HG02840 (cell line): Measurements from ENCODE around the gene ALOXE3.
"Not testable (repeated sequence)": the region's sequence is repeated elsewhere in the genome, so short reads cannot be mapped to it uniquely, and the experiment has no call there.

Source experiments
- ATAC-seq: cut with Tn5 transposase; IDR thresholded peaks from one replicate; pipeline ENCODE4 v1.9.1; 2021; ENCODE audit warnings: mild to moderate bottlenecking, moderate library complexity, moderate number of reproducible peaks; ENCODE audit not compliant: unreplicated experiment, low FRiP score

ALOXE3 gene

DNA sequence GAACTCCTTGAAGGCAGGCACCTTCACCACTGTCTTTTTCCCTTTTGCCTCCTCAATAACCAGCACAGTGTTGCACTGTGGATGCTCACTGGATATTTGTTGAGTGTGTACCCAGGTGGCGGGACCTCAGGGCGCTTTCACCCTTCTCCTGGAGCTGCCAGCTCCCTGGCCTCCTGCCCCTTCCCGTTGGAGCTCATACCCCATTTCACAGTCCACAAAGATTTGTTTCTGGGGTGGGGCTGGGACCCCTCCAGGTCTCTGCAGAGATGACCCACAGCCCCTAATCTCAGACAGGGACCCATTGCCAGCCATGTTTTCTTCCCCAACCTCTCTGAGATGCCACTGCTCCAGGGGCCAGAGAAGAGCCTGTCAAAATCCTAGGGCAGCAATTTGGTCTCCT is 43.2 kb downstream of the ALOXE3 start:
- ATAC-seq, result no peak

DNA sequence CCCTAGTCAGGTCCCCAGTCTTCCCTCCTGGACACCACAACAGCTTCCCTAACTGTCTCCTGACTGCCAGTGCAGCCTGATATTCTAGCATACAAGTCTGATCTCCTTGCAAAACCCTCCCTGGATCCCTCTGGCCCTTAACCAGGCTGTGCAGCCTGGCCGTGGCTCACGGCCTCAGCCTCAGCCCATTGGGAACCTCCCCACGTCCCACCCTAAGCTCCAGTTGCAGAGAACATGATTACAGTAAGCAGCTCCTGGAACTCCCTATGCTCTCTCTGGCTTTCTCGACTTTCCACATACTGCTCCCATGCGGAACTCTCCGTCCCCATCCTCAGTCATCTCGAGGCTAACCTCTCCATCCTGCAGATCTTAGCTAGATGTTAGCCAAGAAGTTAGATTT is 43.8 kb downstream of the ALOXE3 start:
- no peak for ATAC-seq

DNA sequence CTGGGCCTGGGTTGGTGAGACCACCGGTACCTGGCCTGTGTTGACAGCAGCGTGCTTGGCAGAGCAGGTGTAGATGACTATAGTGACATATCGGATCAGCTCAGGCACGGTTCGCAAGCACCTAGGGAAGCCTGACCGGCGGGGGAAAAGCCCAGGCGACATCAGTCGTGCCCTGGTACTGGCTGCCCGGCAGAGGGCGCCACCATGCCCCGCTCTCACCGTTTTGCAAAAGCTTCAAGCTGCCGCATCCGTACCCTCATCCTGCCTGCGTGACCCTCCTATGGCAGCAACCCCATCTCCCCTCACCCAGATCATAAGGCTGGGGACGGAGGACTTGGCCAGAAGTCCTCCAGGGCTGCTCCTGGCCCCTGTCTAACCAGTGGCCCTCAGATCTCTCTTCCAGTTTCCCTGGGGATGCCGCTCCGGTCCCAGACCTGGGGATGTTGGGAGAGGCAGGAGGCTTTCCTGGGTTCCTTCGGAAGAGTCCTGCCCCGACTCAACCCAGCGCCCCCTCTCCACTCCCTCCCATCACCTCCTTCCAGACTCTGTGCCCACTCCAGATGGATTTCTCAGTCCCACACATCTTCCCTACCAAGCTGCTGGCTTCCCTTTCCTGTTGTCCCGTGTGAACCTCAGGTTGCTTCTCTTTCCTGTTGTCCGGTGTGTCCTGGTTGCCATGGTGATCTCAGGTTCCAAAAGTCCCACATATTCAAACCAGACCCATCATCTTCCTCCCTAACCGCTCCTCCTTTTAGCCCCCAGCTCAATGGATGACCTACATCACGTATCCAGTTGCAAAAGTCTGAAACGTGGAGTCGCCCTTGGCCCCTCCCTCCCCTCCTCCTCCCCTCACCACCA is 44.5 kb downstream of the ALOXE3 start:
- ATAC-seq, result no peak

DNA sequence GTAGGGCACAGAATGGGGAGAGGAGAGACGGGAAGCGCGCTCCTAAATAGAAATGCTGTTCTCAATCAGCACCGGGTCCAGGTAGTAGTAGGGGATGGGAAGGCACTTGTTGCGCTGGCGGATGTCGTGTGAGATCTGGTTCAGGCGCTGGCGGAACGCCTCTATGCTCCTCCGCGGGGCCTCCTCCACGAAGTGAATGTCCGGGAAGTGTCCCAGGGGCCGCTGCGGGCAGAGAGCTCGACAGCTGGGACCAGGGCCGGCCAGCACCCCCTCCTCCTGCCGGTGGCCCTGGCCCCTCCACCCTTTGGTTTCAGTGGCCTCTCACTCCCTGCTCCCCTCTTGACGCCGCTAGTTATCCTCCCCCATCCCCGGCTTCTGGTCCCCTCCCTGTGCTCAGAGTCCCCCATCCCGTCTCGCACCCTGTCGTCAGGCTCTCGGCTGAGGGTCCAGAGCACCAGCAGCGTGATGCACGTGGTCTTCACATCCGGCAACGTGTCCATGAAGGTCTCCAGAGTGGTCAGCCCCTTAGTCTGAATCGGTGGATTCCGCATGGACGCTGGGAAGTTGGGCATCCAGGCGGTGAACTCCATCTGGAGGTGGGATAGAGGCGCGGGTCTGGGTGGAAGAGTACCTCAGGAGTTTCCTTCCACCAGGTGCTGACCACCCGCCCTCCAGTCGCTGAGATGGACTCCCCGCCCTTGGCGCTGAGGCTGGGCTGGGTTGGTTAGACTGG is 45.4 kb downstream of the ALOXE3 start:
- no peak for ATAC-seq

DNA sequence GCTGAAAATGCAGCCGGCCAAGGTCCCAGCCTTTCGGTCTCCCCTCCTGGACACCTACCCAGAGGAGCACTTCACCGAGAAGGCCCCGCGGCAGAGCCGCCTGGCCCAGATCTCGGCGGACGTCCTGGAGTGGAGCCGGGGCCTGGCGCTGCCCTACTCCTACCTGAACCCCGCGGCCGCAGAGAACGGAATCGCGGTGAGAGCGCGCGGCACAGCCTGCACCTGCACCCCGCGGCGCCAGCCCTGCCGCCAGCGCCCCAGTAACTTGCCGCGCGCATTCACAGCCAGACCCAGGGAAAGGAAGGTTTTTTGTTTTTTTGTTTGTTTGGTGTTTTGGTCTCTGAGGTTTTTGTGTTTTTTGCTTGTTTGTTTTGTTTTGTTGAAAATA is 46.0 kb downstream of the ALOXE3 start:
- ATAC-seq, result no peak

DNA sequence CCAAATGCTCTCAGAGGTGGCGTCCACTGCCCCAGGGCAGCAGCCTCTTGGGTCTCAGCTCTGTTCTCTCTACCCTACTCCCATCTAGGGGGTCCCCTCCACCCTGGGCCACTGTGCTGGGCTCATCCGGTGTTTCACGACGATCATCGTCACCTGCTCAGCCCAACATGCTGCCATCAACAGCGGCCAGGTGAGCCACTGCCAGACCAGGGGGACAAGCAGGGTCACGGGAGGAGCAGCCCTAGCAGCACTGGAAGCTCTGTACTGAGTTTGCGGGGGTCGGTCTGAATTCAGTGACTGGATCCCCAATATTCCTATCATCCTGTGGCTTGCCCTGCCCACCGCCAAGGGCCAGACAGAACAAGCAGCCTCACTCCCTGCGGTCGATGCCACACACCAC is 46.8 kb downstream of the ALOXE3 start:
- ATAC-seq, result no peak

DNA sequence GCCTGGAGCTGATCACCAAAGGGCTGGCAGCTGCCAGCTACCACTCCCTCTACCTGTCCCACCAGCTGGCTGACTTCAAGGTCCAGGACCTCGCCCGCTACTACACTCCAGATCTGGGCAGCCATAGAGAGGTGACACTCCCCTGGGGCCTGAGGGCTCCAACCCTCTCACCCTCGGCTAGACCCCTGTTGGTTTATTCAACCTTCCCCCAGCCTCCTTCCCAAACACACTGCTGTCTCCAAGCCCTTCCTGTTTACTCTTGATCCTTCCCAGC is 48.8 kb downstream of the ALOXE3 start:
- no peak for ATAC-seq

DNA sequence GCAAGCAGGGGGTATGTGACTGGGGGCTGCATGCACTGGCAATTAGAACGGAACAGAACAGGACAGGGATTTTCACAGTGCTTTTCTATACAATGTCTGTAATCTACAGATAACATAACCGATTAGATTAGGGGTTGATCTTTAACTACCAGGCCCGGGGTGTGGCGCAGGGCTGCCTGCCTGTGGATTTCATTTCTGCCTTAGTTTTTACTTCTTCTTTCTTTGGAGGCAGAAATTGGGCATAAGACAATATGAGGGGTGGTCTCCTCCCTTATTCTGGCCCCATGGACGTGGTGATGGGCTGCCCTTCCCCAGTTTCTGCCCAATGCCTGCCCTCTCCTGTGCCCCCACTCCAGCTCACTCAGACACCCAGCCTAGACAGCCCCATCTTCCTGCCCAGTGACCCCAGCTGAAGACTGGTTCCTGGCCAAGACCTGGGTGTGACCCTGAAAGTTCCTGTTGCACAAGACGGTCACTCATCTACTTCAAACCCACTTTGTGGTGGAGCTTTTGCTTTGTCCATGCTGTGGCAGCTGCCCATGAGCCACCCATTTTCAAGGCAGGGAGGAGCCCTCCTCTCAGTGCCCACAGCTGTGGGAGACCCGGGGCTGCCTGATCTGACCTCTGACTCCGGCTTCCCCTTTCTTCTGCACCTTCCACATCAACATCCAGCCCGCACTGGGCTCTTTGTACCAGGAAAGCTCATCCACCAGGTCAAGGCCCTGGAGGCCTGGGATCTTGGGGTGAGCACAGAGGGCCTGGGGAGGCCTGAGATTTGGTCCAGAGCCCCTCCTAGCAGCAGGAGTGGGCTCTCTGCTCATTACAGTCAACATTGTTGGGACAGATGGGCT is 49.4 kb downstream of the ALOXE3 start:
- ATAC-seq, result no peak

DNA sequence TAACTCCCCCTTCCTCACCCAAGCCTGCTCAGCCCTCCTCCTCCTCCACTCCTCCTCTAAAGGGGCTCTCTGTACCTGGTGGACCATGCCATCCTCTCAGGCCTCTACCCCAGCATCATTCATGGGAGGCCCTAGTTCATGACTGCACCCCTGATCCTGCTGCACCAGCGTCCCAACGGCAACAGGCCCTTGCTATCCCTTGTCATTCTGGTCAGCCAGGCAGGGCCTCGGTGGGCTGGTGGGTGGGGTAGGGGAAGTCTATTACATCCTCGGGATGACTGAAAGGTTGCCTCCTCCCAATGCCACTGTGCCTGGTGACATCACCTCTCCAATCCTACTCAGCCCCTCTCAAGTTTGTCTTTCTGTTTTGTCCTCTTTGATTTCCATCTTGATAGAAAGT is 50.5 kb downstream of the ALOXE3 start:
- ATAC-seq, result no peak

DNA sequence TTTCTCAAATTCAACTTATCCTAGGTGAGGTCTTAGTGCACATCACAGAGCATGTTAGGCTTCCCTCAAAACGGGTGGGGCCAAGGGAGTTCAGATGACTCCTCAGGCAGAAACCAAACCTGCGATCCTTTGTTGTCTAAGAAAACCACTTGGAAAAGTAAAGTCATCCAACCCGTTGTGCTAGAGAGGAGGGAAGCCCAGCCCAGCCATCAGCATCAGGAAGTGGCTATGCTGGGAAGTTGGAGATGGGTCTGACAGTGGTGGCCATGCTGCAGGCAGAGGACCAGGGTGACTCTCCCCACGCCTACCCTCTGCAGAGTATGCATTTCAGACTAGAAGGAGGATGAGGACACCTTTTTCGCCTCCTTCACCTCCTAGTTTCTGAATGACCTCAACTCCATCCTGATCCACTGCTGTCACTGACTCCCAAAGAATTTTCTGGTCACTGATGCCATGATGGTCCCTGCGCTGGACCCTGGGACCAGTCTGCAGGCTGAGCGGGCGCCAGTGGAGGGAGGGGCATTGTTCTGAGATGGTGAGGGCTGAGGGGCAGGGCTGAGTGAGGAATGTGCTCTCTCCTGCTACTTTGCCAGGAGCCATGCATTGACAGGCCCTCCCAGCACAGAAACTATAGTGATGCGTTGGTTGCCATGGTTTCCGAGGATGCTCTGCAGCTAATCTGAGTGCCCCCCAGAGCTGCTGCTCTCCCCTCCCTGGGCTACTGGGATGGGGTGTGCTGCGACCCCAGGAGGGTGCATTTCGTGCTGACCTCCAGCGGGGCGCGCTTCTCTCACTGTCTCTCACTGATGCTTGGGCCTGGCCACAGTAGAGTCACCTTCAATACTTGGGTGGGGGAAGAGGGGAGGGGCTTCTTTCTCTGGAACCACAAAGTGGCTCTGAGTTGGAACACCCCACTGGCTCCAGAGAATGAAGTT is 51.2 kb downstream of the ALOXE3 start:
- no peak for ATAC-seq

DNA sequence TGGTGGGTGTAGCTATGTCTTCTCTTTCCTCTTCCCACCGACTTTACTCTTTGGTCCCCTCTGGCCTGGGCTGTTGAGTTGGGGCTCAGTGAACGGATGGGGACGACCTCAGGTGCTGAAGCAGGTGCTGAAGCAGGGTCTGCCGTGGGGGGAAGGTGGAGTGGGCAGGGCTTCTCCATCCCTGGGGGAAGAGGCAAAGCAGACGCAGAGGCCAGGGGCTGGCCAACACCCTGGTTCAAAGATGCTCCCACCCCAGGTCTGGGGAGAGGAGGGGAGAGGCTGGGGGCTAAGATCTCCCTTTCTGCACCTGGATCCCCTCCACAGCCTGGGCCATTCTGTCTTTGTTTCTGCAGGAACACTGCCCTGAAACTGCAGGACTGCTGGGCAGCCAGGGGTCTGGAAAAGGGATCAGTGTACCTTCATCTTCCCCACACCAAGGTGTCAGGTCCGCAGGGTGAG is 53.7 kb downstream of the ALOXE3 start:
- no peak for ATAC-seq

DNA sequence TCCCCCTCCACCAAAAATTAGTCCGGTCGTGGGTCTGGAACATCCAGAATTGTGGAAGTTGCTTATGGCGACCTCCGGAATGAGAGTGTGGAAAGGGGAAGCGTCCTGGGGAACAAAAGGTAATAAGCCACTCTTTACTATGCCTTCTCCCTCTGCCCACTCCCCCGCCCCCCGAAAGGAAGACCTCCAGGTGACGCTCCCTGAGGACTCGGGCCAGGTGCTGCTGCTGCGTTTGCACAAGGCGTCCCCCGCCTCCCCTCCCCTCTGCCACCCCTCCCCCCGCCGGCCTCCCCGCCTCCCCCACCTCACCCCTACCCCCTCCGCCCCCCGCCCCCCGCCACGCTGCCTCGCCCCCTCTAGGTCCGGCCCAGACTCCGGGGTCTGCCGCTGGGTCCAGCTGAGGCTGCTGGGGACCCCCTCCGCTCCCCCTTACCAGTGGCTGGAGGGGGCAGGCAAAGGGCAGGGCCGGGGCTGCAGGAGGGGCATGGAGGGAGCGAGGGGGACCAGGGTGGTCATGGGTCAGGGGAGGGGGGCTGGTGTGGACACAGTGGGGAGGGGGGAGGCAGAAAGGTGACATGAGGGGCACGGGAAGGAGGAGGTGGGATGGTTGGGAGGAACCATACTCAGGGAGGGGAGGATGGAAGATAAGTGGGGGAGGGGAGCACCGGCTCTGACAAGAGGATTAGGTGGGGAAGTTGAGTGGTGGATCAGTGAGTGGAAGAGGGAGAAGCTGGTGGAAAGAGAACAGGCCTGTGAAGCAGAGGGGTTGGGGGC is 54.4 kb downstream of the ALOXE3 start:
- ATAC-seq, result no peak

DNA sequence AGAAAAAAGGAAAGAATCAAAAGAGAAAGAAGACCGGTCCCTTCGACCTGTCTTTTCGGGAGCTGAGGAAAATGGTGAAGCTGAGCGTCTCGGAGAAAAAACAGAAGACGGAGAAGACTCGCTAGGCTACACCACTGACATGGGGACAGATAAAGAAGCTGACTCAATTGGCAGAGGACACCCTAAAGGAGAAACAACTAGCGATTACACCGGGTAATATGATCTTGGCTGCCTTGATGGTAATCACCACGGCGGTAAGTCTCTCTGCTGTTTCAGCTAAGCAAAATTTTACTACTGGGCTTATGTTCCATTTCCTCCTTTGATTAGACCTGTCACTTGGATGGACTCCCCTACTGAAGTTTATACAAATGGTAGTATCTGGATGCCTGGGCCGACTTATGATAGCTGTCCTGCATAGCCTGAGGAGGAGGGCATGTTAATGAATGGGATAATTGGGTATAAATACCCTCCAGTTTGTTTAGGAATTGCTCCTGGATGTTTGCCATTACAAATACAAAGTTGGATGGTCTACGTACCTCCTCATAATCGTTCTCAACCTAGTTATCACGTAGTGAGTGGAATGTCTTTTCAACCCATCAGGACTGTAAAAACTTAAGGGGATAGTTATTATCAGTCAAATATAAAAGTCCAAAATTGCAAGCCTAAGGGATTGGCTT is 55.4 kb downstream of the ALOXE3 start:
- no peak for ATAC-seq

DNA sequence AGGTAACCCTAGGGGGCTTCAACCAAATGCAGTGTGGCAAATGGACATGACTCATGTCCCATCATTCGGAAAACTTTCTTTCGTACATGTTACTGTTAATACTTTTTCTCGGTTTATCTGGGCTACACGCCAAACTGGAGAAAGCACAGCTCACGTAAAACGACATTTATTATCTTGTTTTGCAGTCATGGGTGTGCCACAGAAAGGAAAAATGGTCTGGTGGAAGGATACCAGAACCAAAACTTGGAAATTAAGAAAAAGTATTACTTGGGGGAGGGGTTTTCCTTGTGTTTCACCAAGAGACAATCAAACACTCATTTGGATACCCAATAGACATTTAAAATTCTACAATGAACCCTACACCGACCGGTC is 55.9 kb downstream of the ALOXE3 start:
- no peak for ATAC-seq

DNA sequence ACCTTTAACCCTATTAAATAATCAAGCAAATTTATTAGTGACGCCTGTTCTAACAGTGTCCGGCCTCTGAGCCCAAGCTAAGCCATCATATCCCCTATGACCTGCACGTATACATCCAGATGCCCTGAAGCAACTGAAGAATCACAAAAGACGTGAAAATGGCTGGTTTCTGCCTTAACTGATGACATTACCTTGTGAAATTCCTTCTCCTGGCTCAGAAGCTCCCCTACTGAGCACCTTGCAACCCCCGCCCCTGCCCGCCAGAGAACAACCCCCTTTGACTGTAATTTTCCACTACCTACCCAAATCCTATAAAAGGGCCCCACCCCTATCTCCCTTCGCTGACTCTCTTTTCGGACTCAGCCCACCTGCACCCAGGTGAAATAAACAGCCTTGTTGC is 56.5 kb downstream of the ALOXE3 start:
- ATAC-seq, result not testable (repeated sequence)

DNA sequence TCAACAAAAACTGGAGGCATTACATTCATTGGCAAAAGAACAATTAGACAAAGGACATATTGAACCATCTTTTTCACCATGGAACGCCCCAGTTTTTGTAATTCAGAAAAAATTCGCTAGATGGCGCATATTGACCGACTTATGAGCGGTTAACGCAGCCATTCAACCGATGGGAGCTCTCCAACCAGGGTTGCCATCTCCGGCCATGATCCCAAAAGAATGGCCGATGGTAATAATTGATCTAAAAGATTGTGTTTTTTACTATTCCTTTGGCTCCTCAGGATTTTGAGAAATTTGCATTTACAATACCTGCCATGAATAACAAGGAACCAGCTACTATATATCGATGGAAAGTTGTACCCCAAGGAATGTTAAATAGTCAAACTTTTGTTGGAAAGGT is 58.0 kb downstream of the ALOXE3 start:
- ATAC-seq, result no peak

DNA sequence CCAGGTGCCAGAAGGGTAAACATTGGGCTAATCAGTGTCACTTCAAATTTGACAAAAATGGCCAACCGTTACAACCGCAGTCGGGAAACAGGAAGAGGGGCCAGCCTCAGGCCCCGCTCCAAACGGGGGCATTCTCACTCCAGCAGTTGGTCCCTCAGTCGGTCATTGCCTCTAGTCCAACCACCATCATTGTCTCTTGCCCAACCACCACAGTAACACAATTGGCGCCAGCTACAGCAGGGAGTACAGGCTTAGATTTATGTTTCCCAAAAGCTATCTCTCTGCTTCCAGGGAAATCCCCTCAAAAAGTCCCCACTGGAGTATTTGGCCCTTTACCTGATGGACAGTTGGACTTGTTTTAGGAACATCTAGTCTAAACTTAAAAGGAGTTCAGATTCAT is 59.2 kb downstream of the ALOXE3 start:
- ATAC-seq, result no peak

DNA sequence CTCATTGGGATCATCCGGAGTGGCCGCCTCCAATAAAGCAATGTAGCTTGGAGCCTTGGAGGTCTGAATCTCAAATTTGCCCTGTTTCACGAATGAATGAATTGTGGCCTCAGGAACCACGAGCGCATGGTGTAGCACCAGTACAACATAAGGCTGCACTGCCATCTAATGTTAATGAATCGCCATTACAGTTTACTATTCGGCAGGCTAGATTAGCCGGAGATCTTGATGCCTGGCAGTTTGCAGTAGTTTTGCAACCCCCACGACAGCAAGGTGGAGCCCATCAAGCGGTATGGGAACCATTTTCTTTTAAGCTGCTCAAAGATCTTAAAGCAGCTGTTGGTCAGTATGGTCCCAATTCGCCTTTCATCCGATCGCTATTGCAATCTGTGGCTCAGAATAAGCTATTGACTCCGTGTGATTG is 60.6 kb downstream of the ALOXE3 start:
- ATAC-seq, result no peak
